Stimulated activated CD8-positive, alpha-beta memory T cell treated with anti-CD3 and anti-CD28 coated beads, Interleukin-15, amount 100 ng/mL, for 4 hours (primary cell): ENCODE results near the gene SMNDC1.
"Not testable (repeated sequence)": the region's sequence is repeated elsewhere in the genome, so short reads cannot be mapped to it uniquely, and the experiment has no call there.

Experiments used
- DNase-seq, 2 donors: peaks; one replicate each; pipeline ENCODE4 v3.0.0-alpha.2; 2020; ENCODE audit warnings: low read depth in 2 of 2

Gene SMNDC1

DNA sequence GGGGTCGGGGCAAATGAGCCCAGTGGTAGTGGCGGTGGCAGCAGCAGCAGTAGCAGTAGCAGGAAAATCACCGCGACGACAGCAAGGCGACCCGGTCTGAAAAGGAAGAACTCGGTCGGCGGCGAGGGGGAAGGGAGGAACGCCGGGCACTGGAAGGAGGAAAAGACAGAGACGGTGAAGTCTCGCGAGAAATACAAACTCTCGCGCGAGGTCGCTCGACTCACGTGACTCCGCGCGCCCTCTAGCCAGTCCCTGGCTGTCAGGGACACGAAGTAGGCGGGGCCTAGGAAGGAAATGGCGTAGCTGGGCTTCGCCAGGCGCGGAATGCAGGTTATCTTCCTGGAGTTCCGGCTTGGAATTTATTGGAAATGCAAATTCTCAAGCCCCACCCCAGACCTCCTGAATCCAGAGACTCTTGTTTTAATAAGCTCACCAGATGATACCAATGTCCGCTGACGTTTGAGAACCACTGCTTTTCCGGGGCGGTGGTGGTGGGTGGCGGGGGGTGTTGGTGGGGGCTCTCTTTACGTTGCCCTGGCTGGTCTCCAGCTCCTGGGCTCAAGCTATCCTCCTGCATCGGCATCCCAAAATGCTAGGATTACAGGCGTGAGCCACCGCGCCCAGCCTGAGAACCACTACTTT is at the start of gene SMNDC1:
Gene SMNDC1, minus strand, starts transcription at position 141 of the 642 bp plus-strand sequence. CDS start 1,333 bp downstream, outside the sequence.
- peak; percentile 91 for DNase-seq

DNA sequence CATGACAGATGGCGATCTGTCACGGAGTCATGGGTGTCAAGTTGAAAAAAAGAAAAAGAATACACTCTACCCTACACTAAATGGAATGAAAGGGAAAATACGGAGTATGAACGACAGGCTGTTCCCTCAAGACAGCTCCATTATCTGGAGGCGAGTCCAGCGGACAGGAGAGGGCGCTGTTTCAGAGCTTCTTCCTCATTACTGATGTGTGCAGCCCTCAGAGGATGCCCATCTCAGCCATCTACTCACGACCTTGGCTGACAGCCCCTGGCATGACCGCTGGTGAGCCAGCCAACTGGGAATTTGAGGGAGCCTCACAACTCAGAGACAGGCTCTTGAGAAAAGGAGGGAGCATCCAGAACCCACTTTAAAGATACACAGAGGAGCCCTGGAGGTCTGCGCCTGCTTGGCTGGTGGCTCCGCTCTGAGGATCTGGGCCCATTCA is 49.6 kb upstream of the SMNDC1 start:
- DNase-seq: peak; percentile 32 to 64

GRCh38 chr10:110353244-110354119 is 48.8 kb upstream of the SMNDC1 start:
- no peak for DNase-seq

- no peak for DNase-seq
These were observed 48.2 kb upstream of the SMNDC1 start for GRCh38 chr10:110352930-110353243.

GRCh38 chr10:110350812-110351211 is 46.1 kb upstream of the SMNDC1 start:
- DNase-seq: no peak

GRCh38 chr10:110349831-110350230 is 45.1 kb upstream of the SMNDC1 start:
- DNase-seq: no peak

- DNase-seq: no peak
These were observed 44.7 kb upstream of the SMNDC1 start for GRCh38 chr10:110349386-110349785.

DNA sequence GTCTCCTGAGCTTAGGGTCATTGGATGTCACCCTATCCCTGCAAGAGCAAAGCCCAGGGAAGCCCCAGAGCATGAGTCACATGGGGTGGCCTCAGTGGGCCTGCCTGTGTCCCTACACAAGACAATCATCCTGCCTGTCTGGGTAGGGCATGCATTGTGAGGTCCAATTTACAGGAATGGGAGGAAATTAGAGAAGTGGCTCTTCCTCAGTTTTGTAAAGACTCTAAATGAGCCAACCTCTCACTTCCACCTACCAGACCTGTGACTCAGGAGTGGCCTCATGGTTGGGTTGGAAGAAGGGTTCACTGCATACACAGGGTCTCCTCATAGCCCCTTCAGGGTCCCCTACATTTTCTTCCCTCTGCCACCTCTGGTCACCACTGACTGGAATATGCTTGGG is 43.6 kb upstream of the SMNDC1 start:
- no peak for DNase-seq

GRCh38 chr10:110346914-110347313 is 42.2 kb upstream of the SMNDC1 start:
- no peak for DNase-seq

- DNase-seq: no peak
These were observed 40.6 kb upstream of the SMNDC1 start for GRCh38 chr10:110345286-110345685.

DNA sequence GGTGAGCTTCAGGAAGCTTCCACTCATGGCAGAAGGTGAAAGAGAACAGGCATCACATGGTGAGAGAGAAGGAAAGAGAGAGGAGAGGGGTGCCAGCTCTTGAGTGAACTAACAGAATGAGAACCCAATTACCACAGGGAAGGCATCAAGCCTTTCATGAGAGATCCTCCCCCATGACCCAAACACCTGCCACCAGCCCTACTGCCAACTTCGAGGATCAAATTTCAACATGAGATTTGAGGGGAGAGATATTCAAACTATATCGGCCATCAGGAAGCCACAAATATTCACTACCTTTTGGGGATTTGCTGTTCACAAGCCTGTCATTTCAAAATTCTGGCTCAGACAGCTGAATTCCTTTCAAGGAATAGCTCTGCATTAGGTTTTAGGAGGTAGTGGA is 39.9 kb upstream of the SMNDC1 start:
- no peak for DNase-seq

DNA sequence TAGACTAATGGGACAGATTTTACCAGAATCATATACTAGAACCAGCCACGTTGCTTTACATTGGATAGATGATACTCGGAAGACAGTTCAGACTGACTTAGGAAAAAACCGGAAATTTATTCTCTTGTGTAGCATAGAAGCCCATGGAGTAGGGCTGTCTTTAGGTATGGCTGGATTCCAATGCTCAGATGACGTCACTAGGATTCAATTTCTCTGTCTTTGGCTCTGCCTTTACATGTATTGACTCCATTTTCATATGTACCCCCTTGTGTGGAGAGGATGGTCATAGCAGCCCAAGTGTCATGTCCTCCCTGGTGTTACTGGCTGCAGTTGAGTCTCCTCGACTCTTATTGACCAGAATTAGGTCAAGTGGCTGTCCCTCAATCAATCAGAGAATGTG is 39.2 kb upstream of the SMNDC1 start:
- no peak for DNase-seq

- no peak for DNase-seq
These were observed 36.1 kb upstream of the SMNDC1 start for GRCh38 chr10:110340816-110341215.

- DNase-seq: no peak
These were observed 35.4 kb upstream of the SMNDC1 start for GRCh38 chr10:110340122-110340521.

- DNase-seq: no peak
These were observed 33.2 kb upstream of the SMNDC1 start for GRCh38 chr10:110337906-110338305.

DNA sequence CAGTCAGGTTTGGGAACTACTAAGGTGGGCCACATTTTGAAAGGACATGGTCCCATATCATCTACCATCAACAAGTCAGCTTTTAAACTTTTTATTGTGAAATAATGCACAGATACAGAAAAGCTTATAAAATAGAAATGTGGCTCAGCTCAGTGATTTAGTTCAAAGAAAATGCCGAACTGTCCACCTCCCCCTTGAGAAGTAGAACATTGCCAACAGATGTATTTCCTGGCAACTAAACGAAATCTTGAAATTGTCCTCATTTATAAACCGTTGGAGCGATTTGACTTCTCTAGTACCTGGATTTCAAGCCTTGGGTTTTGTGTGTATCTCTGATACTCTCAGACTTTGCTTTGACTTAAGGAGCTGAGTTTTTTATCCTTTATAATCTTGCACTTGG is 32.7 kb upstream of the SMNDC1 start:
- no peak for DNase-seq

DNA sequence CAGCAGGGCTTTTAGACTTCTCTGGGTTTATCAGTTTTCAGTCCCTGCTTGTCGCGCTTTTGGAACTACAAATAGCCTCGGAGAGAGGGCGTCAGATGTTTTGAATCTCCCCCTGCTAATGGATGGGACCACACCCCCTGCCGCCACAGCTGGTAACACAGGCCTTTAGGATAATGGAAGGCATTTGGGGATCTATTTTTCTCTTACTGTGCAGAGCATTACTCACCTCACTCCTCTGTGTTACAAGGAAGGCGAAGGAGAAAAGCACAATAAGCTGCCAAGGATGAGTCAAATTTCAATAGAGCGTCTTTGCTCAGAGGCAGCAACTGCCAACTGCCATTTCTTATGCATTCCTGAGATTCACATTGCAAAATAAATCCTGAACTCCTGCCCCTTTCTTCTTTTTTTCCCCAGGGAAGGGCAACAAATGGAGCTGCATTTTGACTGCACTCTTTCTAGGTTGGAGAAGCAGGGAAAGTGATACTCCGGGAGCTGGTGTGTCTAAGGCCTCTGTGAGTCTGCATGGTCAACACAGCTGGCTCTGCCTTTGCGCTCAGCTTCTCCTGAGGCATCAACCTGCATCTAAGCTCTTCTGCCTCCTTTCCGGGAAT is 31.5 kb upstream of the SMNDC1 start:
- DNase-seq: no peak

- DNase-seq: no peak
These were observed 30.8 kb upstream of the SMNDC1 start for GRCh38 chr10:110335314-110336064.

GRCh38 chr10:110334061-110334656 is 29.4 kb upstream of the SMNDC1 start:
- no peak for DNase-seq

- DNase-seq: not testable (repeated sequence)
These were observed 26.6 kb upstream of the SMNDC1 start for GRCh38 chr10:110331226-110331795.

- no peak for DNase-seq
These were observed 26.0 kb upstream of the SMNDC1 start for GRCh38 chr10:110330675-110331074.
